Stimulated activated CD4-positive, alpha-beta T cell treated with anti-CD3 and anti-CD28 coated beads, Interleukin-1b, Interleukin-23, amount 100 ng/mL, for 1 hour (primary cell): ENCODE data around the gene MGAT5B.
"Not testable (repeated sequence)": the region's sequence is repeated elsewhere in the genome, so short reads cannot be mapped to it uniquely, and the experiment has no call there.

ENCODE experiments used
- DNase-seq, 2 donors: peaks; one replicate each; pipeline ENCODE4 v3.0.0-alpha.2; 2020; ENCODE audit warnings: low read depth in 2 of 2

The MGAT5B gene

GRCh38 chr17:76973040-76973439 is 104.8 kb downstream of the MGAT5B start:
- DNase-seq = no peak

GRCh38 chr17:76974721-76975120 is 106.5 kb downstream of the MGAT5B start:
- DNase-seq = no peak

- DNase-seq = not testable (repeated sequence)
Measured at GRCh38 chr17:76978050-76978449, 109.8 kb downstream of the MGAT5B start.

- DNase-seq = no peak
Measured at GRCh38 chr17:76981545-76982295, 113.5 kb downstream of the MGAT5B start.

GRCh38 chr17:76982408-76983074 is 114.3 kb downstream of the MGAT5B start:
- no peak for DNase-seq

- no peak for DNase-seq
Measured at GRCh38 chr17:76983075-76983775, 115.0 kb downstream of the MGAT5B start.

- DNase-seq = no peak
Measured at GRCh38 chr17:76986365-76986764, 118.2 kb downstream of the MGAT5B start.

GRCh38 chr17:76987486-76988093 is 119.4 kb downstream of the MGAT5B start:
- DNase-seq = no peak

GRCh38 chr17:76988796-76989195 is 120.6 kb downstream of the MGAT5B start:
- DNase-seq = no peak

- no peak for DNase-seq
Measured at GRCh38 chr17:76989519-76989918, 121.3 kb downstream of the MGAT5B start.

GRCh38 chr17:76992891-76993290 is 124.7 kb downstream of the MGAT5B start:
- DNase-seq = no peak

GRCh38 chr17:76993651-76994050 is 125.4 kb downstream of the MGAT5B start:
- no peak for DNase-seq

GRCh38 chr17:76994237-76994637 is 126.0 kb downstream of the MGAT5B start:
- no peak for DNase-seq

GRCh38 chr17:76995387-76996105 is 127.3 kb downstream of the MGAT5B start:
- no peak for DNase-seq

GRCh38 chr17:76996741-76997694 is 128.8 kb downstream of the MGAT5B start:
- DNase-seq = no peak

- DNase-seq = peak in 1 of 2 donors; percentile 9
Measured at GRCh38 chr17:76997981-76998531, 129.9 kb downstream of the MGAT5B start.

- no peak for DNase-seq
Measured at GRCh38 chr17:76998839-76999238, 130.6 kb downstream of the MGAT5B start.
